HG03354 (cell line): ENCODE measurements around the gene CATSPER4.
"Not testable (repeated sequence)": the region's sequence is repeated elsewhere in the genome, so short reads cannot be mapped to it uniquely, and the experiment has no call there.

Source experiments
- ATAC-seq: cut with Tn5 transposase; IDR thresholded peaks from one replicate; pipeline ENCODE4 v1.9.1; 2021; ENCODE audit warnings: mild to moderate bottlenecking; ENCODE audit not compliant: unreplicated experiment, poor library complexity, severe bottlenecking

CATSPER4 gene

GRCh38 chr1:26188477-26188876, 1.9 kb upstream of the CATSPER4 start:
- no peak for ATAC-seq

- ATAC-seq: no peak
These were observed 1.1 kb upstream of the CATSPER4 start for GRCh38 chr1:26189331-26189730.

- ATAC-seq: no peak
These were observed 589 bp upstream of the CATSPER4 start for GRCh38 chr1:26189751-26190275.

- no peak for ATAC-seq
These were observed 1.3 kb downstream of the CATSPER4 start for GRCh38 chr1:26191739-26192138.

- no peak for ATAC-seq
These were observed 5.4 kb downstream of the CATSPER4 start for GRCh38 chr1:26195805-26196204.

- no peak for ATAC-seq
These were observed 6.9 kb downstream of the CATSPER4 start for GRCh38 chr1:26197301-26197700.

- no peak for ATAC-seq
These were observed 7.4 kb downstream of the CATSPER4 start for GRCh38 chr1:26197813-26198212.

GRCh38 chr1:26200413-26200812, 10.0 kb downstream of the CATSPER4 start:
- no peak for ATAC-seq

GRCh38 chr1:26203642-26204318, 13.4 kb downstream of the CATSPER4 start:
- ATAC-seq: no peak

GRCh38 chr1:26210147-26210870, 19.9 kb downstream of the CATSPER4 start:
- ATAC-seq: no peak

GRCh38 chr1:26212726-26213125, 22.3 kb downstream of the CATSPER4 start:
- no peak for ATAC-seq

GRCh38 chr1:26213335-26213905, 23.0 kb downstream of the CATSPER4 start:
- ATAC-seq: no peak

- ATAC-seq: no peak
These were observed 24.8 kb downstream of the CATSPER4 start for GRCh38 chr1:26215246-26215645.

GRCh38 chr1:26218906-26219494, 28.6 kb downstream of the CATSPER4 start:
- no peak for ATAC-seq

GRCh38 chr1:26220199-26220912, 30.0 kb downstream of the CATSPER4 start:
- no peak for ATAC-seq

GRCh38 chr1:26221094-26221493, 30.7 kb downstream of the CATSPER4 start:
- no peak for ATAC-seq

GRCh38 chr1:26224606-26225005, 34.2 kb downstream of the CATSPER4 start:
- ATAC-seq: no peak

GRCh38 chr1:26225033-26225831, 34.8 kb downstream of the CATSPER4 start:
- ATAC-seq: no peak

- not testable (repeated sequence) for ATAC-seq
These were observed 40.3 kb downstream of the CATSPER4 start for GRCh38 chr1:26230682-26231081.
